Heart left ventricle (tissue), 13 donors: Measurements from ENCODE around the gene ARHGAP24.

Experiments
- POLR2A ChIP-seq, 2 donors: fragments of 450-650 bp; IDR thresholded peaks; one replicate each; pipeline ENCODE4 v1.6.1; 2017; ENCODE audit warnings: antibody characterized with exemption in 2 of 2, mild to moderate bottlenecking in 2 of 2, moderate library complexity in 2 of 2
- TF ChIP-seq, protein P1 (sequence below), 12 donors: fragments of 200-600 bp; sonication (generic) in 4 of 12; IDR thresholded peaks; one replicate each; pipeline versions ENCODE4 v1.5.0 to v1.8.0; 2018 to 2022; ENCODE audit warnings: antibody characterized with exemption in 12 of 12, mild to moderate bottlenecking in 5 of 12
- donor health status: ischemic (EF 13 %, LVEDD 7.1; RV severe dilation, severe dysfunction).
- donor health status: DM: no; HTN: yes; CAD: no.
- donor health status: DM: no; HTN: no; CAD: no.
- donor health status: ischemic (EF 25% LVEDD 6.9; RV normal size, moderate dysfunction).
- donor health status: ischemic (EF 25% LVEDD 5.7; RV mildly dilated, moderate dysfunction).
- donor health status: ischemic (EF 35%, LVEDD 5.7; RV mildly dilated, moderate dysfunction).
- donor health status: nonischemic (EF 11% LVEDD 7.7; RV severe dilation, severe dysfunction).
- donor health status: DM: yes; HTN: yes; CAD: no.
- donor health status: PGD.
- donor health status: ischemic (EF 29% LVEDD 5.4; RV normal size, mild dysfunction).
- donor health status: nonischemic (EF 23%, LVEDD 6.1; RV moderate dilation, normal function).

DNA sequence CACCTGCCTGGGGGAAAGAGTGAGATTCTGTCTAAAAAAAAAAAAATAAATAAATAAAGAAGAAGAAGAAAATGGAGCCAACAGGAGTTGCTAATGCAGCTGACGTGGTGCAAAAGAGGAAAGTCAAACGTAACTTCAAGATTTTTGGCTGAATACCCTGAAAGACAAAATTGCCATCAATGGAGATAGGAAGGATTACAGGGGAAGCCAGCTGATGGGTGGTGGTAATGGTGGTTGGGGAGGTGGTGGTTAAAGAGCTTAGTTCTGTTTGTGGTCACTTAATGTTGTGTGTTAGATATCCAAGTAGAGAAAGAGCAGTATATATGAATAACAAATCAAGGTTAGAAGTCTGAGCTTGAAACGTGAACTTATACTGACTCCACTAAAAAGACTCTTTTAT is 225.4 kb downstream of the ARHGAP24 start:
- TF ChIP-seq, protein P1, sequence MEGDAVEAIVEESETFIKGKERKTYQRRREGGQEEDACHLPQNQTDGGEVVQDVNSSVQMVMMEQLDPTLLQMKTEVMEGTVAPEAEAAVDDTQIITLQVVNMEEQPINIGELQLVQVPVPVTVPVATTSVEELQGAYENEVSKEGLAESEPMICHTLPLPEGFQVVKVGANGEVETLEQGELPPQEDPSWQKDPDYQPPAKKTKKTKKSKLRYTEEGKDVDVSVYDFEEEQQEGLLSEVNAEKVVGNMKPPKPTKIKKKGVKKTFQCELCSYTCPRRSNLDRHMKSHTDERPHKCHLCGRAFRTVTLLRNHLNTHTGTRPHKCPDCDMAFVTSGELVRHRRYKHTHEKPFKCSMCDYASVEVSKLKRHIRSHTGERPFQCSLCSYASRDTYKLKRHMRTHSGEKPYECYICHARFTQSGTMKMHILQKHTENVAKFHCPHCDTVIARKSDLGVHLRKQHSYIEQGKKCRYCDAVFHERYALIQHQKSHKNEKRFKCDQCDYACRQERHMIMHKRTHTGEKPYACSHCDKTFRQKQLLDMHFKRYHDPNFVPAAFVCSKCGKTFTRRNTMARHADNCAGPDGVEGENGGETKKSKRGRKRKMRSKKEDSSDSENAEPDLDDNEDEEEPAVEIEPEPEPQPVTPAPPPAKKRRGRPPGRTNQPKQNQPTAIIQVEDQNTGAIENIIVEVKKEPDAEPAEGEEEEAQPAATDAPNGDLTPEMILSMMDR (IDR thresholded peaks at IDR 0.05) = no peak
- no peak for TF ChIP-seq POLR2A (IDR thresholded peaks at IDR 0.05)
